Measurements from ENCODE around the gene KRTAP10-10.

The KRTAP10-10 gene

DNA sequence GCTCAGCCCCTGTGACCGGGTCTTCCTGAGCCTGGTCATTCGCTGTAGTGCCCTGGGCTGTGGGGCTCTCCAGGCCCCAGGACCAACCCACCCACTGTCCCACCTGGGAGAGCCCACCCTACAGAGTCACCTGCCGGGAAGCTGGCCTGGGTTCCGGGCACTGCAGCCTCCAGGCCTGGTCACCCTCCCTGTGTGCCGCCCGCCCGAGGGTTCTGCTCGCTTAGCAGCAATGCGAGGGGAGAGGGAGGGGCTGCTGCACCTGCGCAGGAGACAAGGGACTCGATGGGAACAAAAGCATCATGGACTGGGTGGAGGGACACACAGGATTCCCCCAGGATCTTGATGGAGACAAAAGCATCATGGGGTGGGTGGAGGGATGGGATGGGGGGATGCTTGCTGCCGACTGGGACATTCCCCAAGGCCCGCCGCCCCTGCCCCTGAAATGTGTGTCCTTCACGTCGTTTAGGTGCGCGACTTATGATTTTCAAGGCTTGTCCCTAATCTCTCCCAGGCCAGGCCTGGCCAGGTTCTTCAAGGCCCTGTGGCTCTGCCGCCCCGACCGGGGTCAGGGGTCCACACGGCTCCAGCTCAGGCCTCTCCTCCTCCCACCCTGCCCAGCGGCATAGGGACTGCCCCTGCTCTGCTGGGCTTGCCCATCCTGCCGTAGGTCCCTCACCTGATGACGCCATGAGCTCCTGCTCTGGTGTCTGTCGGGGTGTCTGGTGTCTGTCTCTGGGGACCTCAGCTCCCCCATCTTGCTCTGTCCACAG is 23.6 kb upstream of the KRTAP10-10 start:
- Mint-ChIP-seq H3K36me3 (ENCODE audit: low read depth) (peaks cover 1% of the 10 kb centered on the region), H3K27me3 (no peaks in the 10 kb centered on the region), H3K4me1 (ENCODE audit: low read depth) (peaks cover 29% of the 10 kb centered on the region), H3K4me3 (no peak overlapping the region), H3K9me3 (peaks cover 19% of the 10 kb centered on the region), H3K27ac (no peak overlapping the region)
- no peak for DNase-seq

DNA sequence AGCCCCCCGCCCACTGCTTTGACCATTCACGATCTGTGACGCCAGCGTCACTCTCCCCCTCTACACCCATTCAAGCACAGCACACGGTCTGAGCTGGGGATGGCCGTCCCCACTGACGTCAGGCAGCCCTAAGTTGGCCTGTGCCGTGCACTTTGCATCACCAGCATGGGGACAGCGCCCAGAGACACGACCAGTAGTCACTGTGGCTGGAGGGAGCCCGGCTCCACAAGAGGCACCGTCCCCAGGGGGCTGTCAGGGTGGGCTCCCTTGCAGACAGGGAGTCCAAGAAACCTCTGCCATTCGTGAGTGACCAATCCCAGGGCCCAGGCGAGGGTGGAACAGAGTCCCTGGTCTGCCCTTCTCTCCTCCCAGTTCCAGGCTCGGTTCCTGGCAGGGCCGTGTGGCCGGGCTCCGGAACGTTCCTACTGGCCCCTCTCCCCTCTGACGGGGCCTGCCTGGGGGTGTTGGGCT is 23.0 kb upstream of the KRTAP10-10 start:
- Mint-ChIP-seq H3K4me1 (ENCODE audit: low read depth) (peaks cover 35% of the 10 kb centered on the region), H3K9me3 (peaks cover 18% of the 10 kb centered on the region), H3K4me3 (no peak overlapping the region), H3K27ac (no peak overlapping the region), H3K27me3 (no peaks in the 10 kb centered on the region), H3K36me3 (ENCODE audit: low read depth) (peaks cover 7% of the 10 kb centered on the region)
- DNase-seq = no peak

DNA sequence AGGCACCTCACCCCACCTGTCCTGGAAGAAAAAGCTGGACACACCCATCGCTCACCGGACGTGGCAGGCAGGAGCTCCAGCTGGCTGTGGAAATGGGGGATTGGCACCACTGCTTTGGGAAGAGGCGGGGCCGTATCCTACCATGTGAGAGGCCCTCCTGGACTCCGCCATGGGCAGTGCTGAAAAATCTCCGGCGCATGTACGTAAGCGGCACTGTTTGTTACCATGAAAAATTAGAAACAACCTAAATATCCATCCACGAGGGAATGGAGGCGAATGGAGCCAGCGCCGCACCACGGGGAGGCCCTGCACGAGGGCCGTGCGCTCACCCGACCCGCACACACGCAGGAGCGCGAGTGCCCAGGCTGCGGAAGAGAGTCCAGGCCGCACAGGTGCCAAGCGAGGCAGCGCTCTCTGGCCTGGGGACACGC is 22.2 kb upstream of the KRTAP10-10 start:
- no peak for DNase-seq
- H3K4me3 Mint-ChIP-seq = no peak overlapping the region
- no peak overlapping the region for H3K27ac Mint-ChIP-seq
- H3K27me3 Mint-ChIP-seq = no peaks in the 10 kb centered on the region
- peaks cover 19% of the 10 kb centered on the region for H3K9me3 Mint-ChIP-seq
- peaks cover 15% of the 10 kb centered on the region for H3K36me3 Mint-ChIP-seq (ENCODE audit: low read depth)
- H3K4me1 Mint-ChIP-seq (ENCODE audit: low read depth) = peaks cover 42% of the 10 kb centered on the region

- peaks cover 44% of the 10 kb centered on the region for H3K4me1 Mint-ChIP-seq (ENCODE audit: low read depth)
- H3K4me3 Mint-ChIP-seq = no peak overlapping the region
- no peaks in the 10 kb centered on the region for H3K27me3 Mint-ChIP-seq
- no peak overlapping the region for H3K27ac Mint-ChIP-seq
- DNase-seq = no peak
- H3K9me3 Mint-ChIP-seq = peaks cover 22% of the 10 kb centered on the region
- H3K36me3 Mint-ChIP-seq (ENCODE audit: low read depth) = peaks cover 17% of the 10 kb centered on the region
These were observed 21.7 kb upstream of the KRTAP10-10 start for GRCh38 chr21:44615466-44615865.

DNA sequence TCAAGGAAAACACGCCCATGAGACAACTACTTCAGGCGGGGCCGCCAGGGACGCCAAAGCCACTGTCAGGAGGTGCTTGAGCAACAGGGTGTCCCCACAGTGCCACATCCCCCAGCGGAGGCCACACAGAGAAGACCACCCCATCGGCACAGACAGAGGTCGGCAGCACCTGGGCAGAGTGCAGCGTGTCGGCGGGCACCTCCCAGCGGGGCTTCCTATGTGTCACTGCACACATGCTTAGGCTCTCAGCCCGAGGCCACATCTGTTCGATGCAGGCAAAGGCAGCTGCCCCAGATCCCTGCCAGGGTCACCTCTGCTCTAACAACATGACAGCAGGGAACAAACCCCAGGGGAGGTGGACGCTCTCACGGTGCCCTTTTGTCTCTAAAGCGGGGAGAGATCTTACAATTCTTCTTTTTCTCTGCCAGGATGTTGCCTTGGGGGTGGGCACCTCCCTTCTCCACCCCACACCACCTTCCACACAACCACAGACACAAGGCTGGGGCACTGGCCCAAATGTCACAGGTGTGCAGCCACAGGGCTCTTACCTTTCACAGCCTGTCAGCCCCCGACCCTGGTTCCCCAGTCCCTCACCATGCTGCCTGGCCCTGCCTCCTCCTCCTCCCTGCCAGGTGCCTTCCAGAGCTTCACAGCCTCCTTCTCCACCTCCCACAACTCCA is 21.1 kb upstream of the KRTAP10-10 start:
- Mint-ChIP-seq H3K4me3 (no peak overlapping the region), H3K27me3 (no peaks in the 10 kb centered on the region), H3K27ac (no peak overlapping the region), H3K36me3 (ENCODE audit: low read depth) (peaks cover 22% of the 10 kb centered on the region), H3K9me3 (peaks cover 23% of the 10 kb centered on the region), H3K4me1 (ENCODE audit: low read depth) (peaks cover 44% of the 10 kb centered on the region)
- DNase-seq = no peak

- H3K4me3 Mint-ChIP-seq = no peak overlapping the region
- no peak for DNase-seq
- H3K27me3 Mint-ChIP-seq = no peaks in the 10 kb centered on the region
- peaks cover 44% of the 10 kb centered on the region for H3K4me1 Mint-ChIP-seq (ENCODE audit: low read depth)
- H3K27ac Mint-ChIP-seq = no peak overlapping the region
- H3K36me3 Mint-ChIP-seq (ENCODE audit: low read depth) = peaks cover 22% of the 10 kb centered on the region
- H3K9me3 Mint-ChIP-seq = peaks cover 18% of the 10 kb centered on the region
These were observed 20.6 kb upstream of the KRTAP10-10 start for GRCh38 chr21:44616591-44616926.

DNA sequence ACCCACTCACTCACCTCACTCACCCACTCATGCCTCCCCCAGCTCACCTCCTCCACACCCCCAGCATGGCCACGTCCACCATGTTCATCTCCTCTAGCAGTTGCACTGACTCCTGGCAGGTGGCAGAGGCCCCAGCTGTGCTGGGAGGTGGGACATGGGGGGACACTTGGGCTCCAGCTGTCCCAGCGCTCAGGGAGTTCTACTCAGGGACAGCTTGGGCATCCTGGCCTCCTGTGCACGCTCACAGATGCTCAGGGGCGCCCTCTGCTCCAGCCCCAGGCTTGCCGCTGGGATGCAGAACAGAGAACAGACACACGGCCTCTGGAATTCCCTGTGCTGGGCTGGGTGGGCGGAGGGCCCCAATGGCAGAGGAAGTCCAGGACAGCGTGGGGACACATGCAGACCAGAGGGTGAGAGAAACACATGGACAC is 20.1 kb upstream of the KRTAP10-10 start:
- no peak overlapping the region for H3K4me3 Mint-ChIP-seq
- no peaks in the 10 kb centered on the region for H3K27me3 Mint-ChIP-seq
- no peak for DNase-seq
- no peak overlapping the region for H3K27ac Mint-ChIP-seq
- peaks cover 22% of the 10 kb centered on the region for H3K36me3 Mint-ChIP-seq (ENCODE audit: low read depth)
- H3K9me3 Mint-ChIP-seq = peaks cover 22% of the 10 kb centered on the region
- H3K4me1 Mint-ChIP-seq (ENCODE audit: low read depth) = peaks cover 44% of the 10 kb centered on the region

DNA sequence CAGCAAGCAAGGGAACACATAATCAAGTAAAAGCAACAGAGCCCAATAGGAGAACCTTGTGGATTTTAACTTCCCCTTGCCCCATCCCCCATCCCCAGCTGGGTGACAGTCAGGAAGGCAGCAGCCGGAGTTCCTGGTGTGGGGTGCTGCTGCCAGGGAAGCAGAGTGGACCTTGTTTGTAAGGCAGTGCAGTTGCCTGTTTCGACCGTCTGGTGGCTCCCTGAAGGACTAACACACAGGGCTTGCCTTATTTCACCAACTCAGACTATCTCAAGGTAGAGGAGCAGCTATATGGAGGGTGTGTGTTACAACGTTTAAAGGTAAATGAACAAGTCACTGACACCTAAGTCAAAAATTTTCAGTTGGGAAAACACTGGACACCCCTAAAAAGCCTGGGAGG is 18.7 kb upstream of the KRTAP10-10 start:
- H3K36me3 Mint-ChIP-seq (ENCODE audit: low read depth) = peaks cover 22% of the 10 kb centered on the region
- peak overlapping the region; percentile 92 for H3K27ac Mint-ChIP-seq
- H3K4me1 Mint-ChIP-seq (ENCODE audit: low read depth) = peaks cover 42% of the 10 kb centered on the region
- peak overlapping the region; percentile 9 for H3K4me3 Mint-ChIP-seq
- H3K9me3 Mint-ChIP-seq = peaks cover 36% of the 10 kb centered on the region
- H3K27me3 Mint-ChIP-seq = no peaks in the 10 kb centered on the region
- no peak for DNase-seq

DNA sequence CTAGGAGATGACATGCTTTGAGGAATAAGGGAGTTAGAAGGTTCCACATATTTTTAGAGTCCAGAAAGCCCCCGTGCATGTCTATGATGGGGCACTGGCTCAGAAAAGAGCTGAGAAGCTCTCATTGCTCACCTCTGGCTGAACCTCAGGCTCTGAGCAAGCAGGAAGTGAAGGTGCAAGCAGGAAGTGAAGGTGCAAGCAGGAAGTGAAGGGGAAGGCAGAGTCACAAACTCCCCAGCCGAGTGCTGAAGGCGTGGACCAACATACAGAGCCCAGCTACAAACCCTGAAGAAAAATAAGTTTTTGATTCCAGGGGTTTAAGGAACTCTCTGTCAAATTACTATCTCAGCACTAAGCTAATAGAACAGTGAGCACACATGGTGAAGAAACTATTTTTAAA is 18.2 kb upstream of the KRTAP10-10 start:
- peak; percentile 62 for DNase-seq
- Mint-ChIP-seq H3K4me3 (peak overlapping the region; percentile 9), H3K27me3 (no peaks in the 10 kb centered on the region)

DNA sequence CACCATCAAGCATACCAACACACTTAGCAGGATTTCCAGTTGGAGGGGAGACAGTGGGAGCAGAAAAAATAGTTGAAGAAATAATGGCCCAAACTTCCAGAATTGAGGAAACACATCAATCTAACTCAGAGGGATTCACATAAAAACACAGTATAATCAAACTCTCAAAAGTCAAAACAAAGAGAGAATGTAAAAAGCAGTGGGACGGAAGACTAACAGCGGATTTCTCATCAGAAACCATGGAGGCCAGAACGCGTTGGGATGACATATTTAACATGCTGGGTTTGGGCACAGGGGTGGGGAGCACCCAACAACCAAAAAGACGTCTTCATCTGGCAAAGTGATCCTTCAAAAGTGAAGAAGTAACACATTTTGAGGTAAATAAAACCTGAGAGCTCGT is 17.3 kb upstream of the KRTAP10-10 start:
- peaks cover 22% of the 10 kb centered on the region for H3K36me3 Mint-ChIP-seq (ENCODE audit: low read depth)
- H3K9me3 Mint-ChIP-seq = peaks cover 50% of the 10 kb centered on the region
- peaks cover 42% of the 10 kb centered on the region for H3K4me1 Mint-ChIP-seq (ENCODE audit: low read depth)
- H3K4me3 Mint-ChIP-seq = no peak overlapping the region
- no peaks in the 10 kb centered on the region for H3K27me3 Mint-ChIP-seq
- peak overlapping the region; percentile 9 for H3K27ac Mint-ChIP-seq
- DNase-seq = no peak

More for the DNA sequence above, 18.2 kb upstream of the KRTAP10-10 start:
- peaks cover 40% of the 10 kb centered on the region for H3K9me3 Mint-ChIP-seq
- H3K27ac Mint-ChIP-seq = peak overlapping the region; percentile 92
- H3K36me3 Mint-ChIP-seq (ENCODE audit: low read depth) = peaks cover 22% of the 10 kb centered on the region
- peaks cover 42% of the 10 kb centered on the region for H3K4me1 Mint-ChIP-seq (ENCODE audit: low read depth)

DNA sequence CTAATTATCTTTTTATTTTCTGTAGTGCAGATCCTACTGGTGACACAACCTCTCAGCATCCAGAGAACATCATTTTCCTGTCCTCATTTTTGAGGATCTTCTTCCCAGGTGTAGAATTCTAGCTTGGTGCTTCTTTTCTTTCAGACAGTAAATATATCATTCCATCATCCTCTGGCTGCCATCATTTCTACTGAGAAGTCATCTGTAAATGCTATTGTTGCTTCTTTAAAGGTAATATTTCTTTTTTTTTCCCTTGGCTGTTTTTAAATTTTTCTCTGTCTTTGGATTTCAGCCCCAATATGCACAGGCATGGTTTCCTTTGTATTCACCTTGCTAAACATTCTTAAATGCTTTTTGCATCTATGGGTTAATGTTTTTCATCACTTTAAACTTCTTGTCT is 13.6 kb upstream of the KRTAP10-10 start:
- peaks cover 17% of the 10 kb centered on the region for H3K4me1 Mint-ChIP-seq (ENCODE audit: low read depth)
- no peak overlapping the region for H3K27ac Mint-ChIP-seq
- no peaks in the 10 kb centered on the region for H3K27me3 Mint-ChIP-seq
- no peak overlapping the region for H3K4me3 Mint-ChIP-seq
- peaks cover 21% of the 10 kb centered on the region for H3K36me3 Mint-ChIP-seq (ENCODE audit: low read depth)
- peaks cover 52% of the 10 kb centered on the region for H3K9me3 Mint-ChIP-seq
- DNase-seq = no peak

DNA sequence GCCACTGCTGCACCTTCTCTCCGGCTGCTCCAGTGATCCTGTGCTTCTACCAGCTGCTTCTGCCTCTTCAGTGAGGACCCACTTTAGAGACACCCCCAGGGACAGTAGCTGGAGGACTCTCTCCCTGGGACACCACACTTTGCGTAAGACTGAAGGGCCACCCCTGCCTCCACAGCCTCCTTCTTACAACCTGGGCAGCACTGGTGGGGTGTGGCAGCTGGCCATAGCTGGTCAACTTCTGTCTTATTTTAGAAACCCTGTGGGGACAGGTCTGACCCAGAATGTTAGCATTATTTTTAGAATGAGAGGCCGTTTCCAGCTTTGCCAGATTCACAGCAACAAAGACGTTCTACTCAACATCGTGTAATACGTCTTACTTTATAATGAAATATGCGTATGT is 11.4 kb upstream of the KRTAP10-10 start:
- Mint-ChIP-seq H3K27ac (no peak overlapping the region), H3K4me1 (ENCODE audit: low read depth) (peaks cover 20% of the 10 kb centered on the region), H3K27me3 (no peaks in the 10 kb centered on the region), H3K4me3 (no peak overlapping the region), H3K36me3 (ENCODE audit: low read depth) (peaks cover 2% of the 10 kb centered on the region), H3K9me3 (peaks cover 46% of the 10 kb centered on the region)
- DNase-seq = no peak

GRCh38 chr21:44626262-44626661 is 10.9 kb upstream of the KRTAP10-10 start:
- peaks cover 3% of the 10 kb centered on the region for H3K36me3 Mint-ChIP-seq (ENCODE audit: low read depth)
- peaks cover 49% of the 10 kb centered on the region for H3K9me3 Mint-ChIP-seq
- peaks cover 20% of the 10 kb centered on the region for H3K4me1 Mint-ChIP-seq (ENCODE audit: low read depth)
- DNase-seq = peak; percentile 27
- H3K4me3 Mint-ChIP-seq = no peak overlapping the region
- no peaks in the 10 kb centered on the region for H3K27me3 Mint-ChIP-seq
- no peak overlapping the region for H3K27ac Mint-ChIP-seq

DNA sequence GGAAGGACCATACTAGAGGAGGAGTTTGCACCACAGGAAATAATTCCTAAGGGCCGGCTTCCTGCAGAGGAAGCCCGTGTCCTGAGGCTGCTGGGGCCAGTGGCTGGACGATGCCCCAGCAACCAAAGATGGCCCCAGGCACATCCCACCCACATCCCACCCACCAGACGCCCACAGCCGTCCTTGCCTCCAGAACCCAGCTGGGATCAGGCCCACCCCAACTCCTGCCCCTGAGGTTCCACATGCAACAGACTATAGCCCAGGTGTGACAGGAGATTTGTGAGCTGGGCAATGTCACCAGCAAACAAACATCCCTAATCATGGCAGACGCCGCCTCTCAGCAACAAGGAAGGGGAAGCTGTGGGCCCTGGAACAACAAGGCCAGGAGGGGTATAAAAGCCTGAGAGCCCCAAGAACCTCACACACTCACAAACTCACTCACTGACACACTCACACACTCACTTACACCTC is 10.4 kb upstream of the KRTAP10-10 start, which contains the start of gene KRTAP10-9:
KRTAP10-9 (plus strand) TSS at position 421 of the 471 bp plus-strand sequence. CDS start 79 bp downstream, outside the sequence.
- Mint-ChIP-seq H3K27me3 (no peaks in the 10 kb centered on the region), H3K36me3 (ENCODE audit: low read depth) (peaks cover 3% of the 10 kb centered on the region), H3K27ac (no peak within 1 kb of the TSS), H3K9me3 (peaks cover 50% of the 10 kb centered on the region), H3K4me1 (ENCODE audit: low read depth) (peaks cover 20% of the 10 kb centered on the region), H3K4me3 (no peak within 1 kb of the TSS)
- peak; percentile 15 for DNase-seq

All from activated T-cell treated with anti-CD3 and anti-CD28 coated beads, Interleukin-2, amount 50 U/mL, for 24 hours (primary cell).